ENCODE data around the gene STK32A. TPM values are rescaled to one million over a fixed set of nuclear protein-coding genes. Genes with fewer than 3 reads are reported as not detected.

The STK32A gene
- total RNA-seq, 1 experiment from 2014 or later = 1.3 TPM

DNA sequence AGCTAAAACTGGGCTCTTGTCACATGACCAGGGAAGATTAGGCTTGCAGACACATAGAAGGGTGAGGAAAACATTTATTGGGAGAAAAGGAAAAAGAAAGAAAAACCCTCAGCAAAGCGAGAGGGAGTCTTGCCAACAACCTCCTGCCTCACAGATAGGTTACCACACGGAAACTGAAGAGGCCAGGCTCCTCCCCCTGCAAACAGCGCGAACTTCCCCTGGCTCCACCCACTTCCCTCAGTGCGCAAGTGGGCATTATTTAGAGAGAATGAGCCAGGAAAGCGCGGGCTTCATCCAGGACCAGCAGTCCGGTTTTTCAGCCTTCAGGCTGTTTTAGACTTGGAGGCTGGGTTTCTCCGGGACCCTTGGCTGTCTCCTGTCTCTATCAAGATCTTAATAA is 70.3 kb downstream of the STK32A start:
- Histone ChIP-seq H3K23me2 (ENCODE audit: insufficient read length, low read depth, low read length, poor library complexity, severe bottlenecking) (no peaks in the 10 kb centered on the region), H3K56ac (ENCODE audit: insufficient read length, low read depth, low read length) (no peak overlapping the region), H2BK20ac (ENCODE audit: low read depth, low read length, poor library complexity, severe bottlenecking) (no peak overlapping the region), H3K18ac (ENCODE audit: insufficient read length, low read depth, low read length) (no peak overlapping the region), H3K4me2 (ENCODE audit: insufficient read depth, insufficient read length, low read length) (no peak overlapping the region), H3K79me2 (ENCODE audit: insufficient read depth, low read length) (no peaks in the 10 kb centered on the region), H4K8ac (replicated peaks; ENCODE audit: insufficient read length, low read depth, low read length) (no peak overlapping the region), H3T11ph (ENCODE audit: low read length) (no peak overlapping the region), H2BK15ac (ENCODE audit: low read depth, low read length) (no peak overlapping the region), H2BK12ac (ENCODE audit: insufficient read length, low read depth, low read length) (no peak overlapping the region), H3K9ac (ENCODE audit: extremely low read depth, insufficient read length, low read length) (no peak overlapping the region), H2BK120ac (ENCODE audit: low read depth, low read length, poor library complexity, severe bottlenecking) (no peak overlapping the region), H3K27ac (ENCODE audit: insufficient read length, low read depth, low read length) (no peak overlapping the region), H4K91ac (ENCODE audit: insufficient read length, low read depth, low read length) (no peak overlapping the region), H2AK5ac (ENCODE audit: insufficient read length, low read length) (no peak overlapping the region), H2AFZ (ENCODE audit: low read length) (no peak overlapping the region), H2BK5ac (ENCODE audit: insufficient read length, low read length) (no peak overlapping the region), H4K5ac (ENCODE audit: insufficient read length, low read depth, low read length) (no peak overlapping the region), H3K4ac (ENCODE audit: low read depth, low read length) (no peak overlapping the region), H3K14ac (ENCODE audit: insufficient read depth, low read length) (no peak overlapping the region), H3K79me1 (ENCODE audit: insufficient read depth, low read depth, low read length, poor library complexity, severe bottlenecking) (no peaks in the 10 kb centered on the region), H4K20me1 (ENCODE audit: control insufficient read depth, insufficient read depth, insufficient read length) (no peaks in the 10 kb centered on the region), H3K27me3 (ENCODE audit: insufficient read depth, low read length) (no peaks in the 10 kb centered on the region), H3K23ac (ENCODE audit: insufficient read length, low read depth, low read length) (no peak overlapping the region), H3K9me3 (ENCODE audit: control insufficient read depth, low read depth, low read length) (no peaks in the 10 kb centered on the region), H3K4me1 (ENCODE audit: insufficient read depth, low read length) (peaks cover 6% of the 10 kb centered on the region)
- no peak overlapping the region for H3K27ac Mint-ChIP-seq
- WGBS (ENCODE audit: extremely low coverage, insufficient read length, low lambda C conversion rate) = no CpG with 5 or more reads among the region's 9 CpGs
- DNase-seq = no peak
- no peaks in the 10 kb centered on the region for H3K27me3 Mint-ChIP-seq (ENCODE audit: low read depth)
- no peak for TF ChIP-seq CTCF (conservative IDR thresholded peaks at IDR 0.05)
- peaks cover 0 to 9% (median 0%) of the 10 kb centered on the region in 3 experiments; a peak in 1 of 7 replicates for H3K36me3 Mint-ChIP-seq (ENCODE audit: insufficient read depth in 1 of 3, low read depth in 3 of 3)
- H3K4me3 Mint-ChIP-seq = no peak overlapping the region
- H3K4me1 Mint-ChIP-seq = peaks cover 18 to 24% of the 10 kb centered on the region in 2 experiments
- no peaks in the 10 kb centered on the region; a peak in 2 of 5 replicates for H3K9me3 Mint-ChIP-seq

Measured in H9 (cell line).